Heart left ventricle (tissue), 13 donors: ENCODE data around the gene SHCBP1.

Experiments
- POLR2A ChIP-seq, 2 donors: fragments of 450-650 bp; IDR thresholded peaks; one replicate each; pipeline ENCODE4 v1.6.1; 2017; ENCODE audit warnings: antibody characterized with exemption in 2 of 2, mild to moderate bottlenecking in 2 of 2, moderate library complexity in 2 of 2
- TF ChIP-seq, protein P1 (sequence below), 12 donors: fragments of 200-600 bp; sonication (generic) in 4 of 12; IDR thresholded peaks; one replicate each; pipeline versions ENCODE4 v1.5.0 to v1.8.0; 2018 to 2022; ENCODE audit warnings: antibody characterized with exemption in 12 of 12, mild to moderate bottlenecking in 5 of 12
- donor health status: ischemic (EF 13 %, LVEDD 7.1; RV severe dilation, severe dysfunction).
- donor health status: DM: no; HTN: yes; CAD: no.
- donor health status: DM: no; HTN: no; CAD: no.
- donor health status: ischemic (EF 25% LVEDD 6.9; RV normal size, moderate dysfunction).
- donor health status: ischemic (EF 25% LVEDD 5.7; RV mildly dilated, moderate dysfunction).
- donor health status: ischemic (EF 35%, LVEDD 5.7; RV mildly dilated, moderate dysfunction).
- donor health status: nonischemic (EF 11% LVEDD 7.7; RV severe dilation, severe dysfunction).
- donor health status: DM: yes; HTN: yes; CAD: no.
- donor health status: PGD.
- donor health status: ischemic (EF 29% LVEDD 5.4; RV normal size, mild dysfunction).
- donor health status: nonischemic (EF 23%, LVEDD 6.1; RV moderate dilation, normal function).

- TF ChIP-seq, protein P1, sequence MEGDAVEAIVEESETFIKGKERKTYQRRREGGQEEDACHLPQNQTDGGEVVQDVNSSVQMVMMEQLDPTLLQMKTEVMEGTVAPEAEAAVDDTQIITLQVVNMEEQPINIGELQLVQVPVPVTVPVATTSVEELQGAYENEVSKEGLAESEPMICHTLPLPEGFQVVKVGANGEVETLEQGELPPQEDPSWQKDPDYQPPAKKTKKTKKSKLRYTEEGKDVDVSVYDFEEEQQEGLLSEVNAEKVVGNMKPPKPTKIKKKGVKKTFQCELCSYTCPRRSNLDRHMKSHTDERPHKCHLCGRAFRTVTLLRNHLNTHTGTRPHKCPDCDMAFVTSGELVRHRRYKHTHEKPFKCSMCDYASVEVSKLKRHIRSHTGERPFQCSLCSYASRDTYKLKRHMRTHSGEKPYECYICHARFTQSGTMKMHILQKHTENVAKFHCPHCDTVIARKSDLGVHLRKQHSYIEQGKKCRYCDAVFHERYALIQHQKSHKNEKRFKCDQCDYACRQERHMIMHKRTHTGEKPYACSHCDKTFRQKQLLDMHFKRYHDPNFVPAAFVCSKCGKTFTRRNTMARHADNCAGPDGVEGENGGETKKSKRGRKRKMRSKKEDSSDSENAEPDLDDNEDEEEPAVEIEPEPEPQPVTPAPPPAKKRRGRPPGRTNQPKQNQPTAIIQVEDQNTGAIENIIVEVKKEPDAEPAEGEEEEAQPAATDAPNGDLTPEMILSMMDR (IDR thresholded peaks at IDR 0.05): no peak
- TF ChIP-seq POLR2A (IDR thresholded peaks at IDR 0.05): no peak
Measured at GRCh38 chr16:46569231-46569735, 51.9 kb downstream of the SHCBP1 start.
